HepG2 (cell line): ENCODE measurements around the gene HS6ST2. TPM values are rescaled to one million over a fixed set of nuclear protein-coding genes. Genes with fewer than 3 reads are reported as not detected.
A peak's percentile ranks its signal among the peaks of the same experiment; 100 is the strongest.

Source experiments
- ATAC-seq: fragments of 200-7000 bp; cut with Tn5 transposase; 3 replicates; pipeline ENCODE4 v1.9.1; 2020; ENCODE audit warnings: mild to moderate bottlenecking, moderate library complexity
- BruUV-seq: library from RNA; stranded (reverse); fragments of 400-500 nt; replicated peaks from 2 replicates; lab custom pipeline; 2021; lab: Mats Ljungman, UMichigan
- CTCF ChIA-PET: fragments of 300-600 bp; formaldehyde crosslinking; extraction: SDS; loops from one replicate; lab custom pipeline; 2021; ENCODE audit warnings: low total read pairs, inconsistent platforms, low intra/inter-chr PET ratio; lab: Yijun Ruan, JAX
- POLR2A ChIA-PET: fragments of 350-600 bp; sonication (Branson Sonifier 250); formaldehyde crosslinking; loops from one replicate; lab custom pipeline; 2020; ENCODE audit warnings: antibody characterized with exemption, inconsistent platforms; lab: Yijun Ruan, JAX
- DNase-seq: peaks from one replicate; pipeline ENCODE4 v3.0.0-alpha.2; 2015; ENCODE audit warnings: low spot score
- FAIRE-seq: peaks from 3 replicates; lab custom pipeline; 2011; peaks lifted over from hg19 to GRCh38; lab: Jason Lieb, UNC
- H2AFZ ChIP-seq: one replicate; pipeline ENCODE4 v1.6.1; 2011; ENCODE audit warnings: low read length, inconsistent platforms
- H3K27ac ChIP-seq: fragments of 300-600 bp; 3 replicates; pipeline ENCODE4 v1.8.0; 2011; ENCODE audit warnings: mixed run types, mild to moderate bottlenecking, mixed read lengths, low read length, inconsistent platforms; ENCODE audit not compliant: insufficient read depth; ENCODE audit errors: extremely low read length
- H3K27me3 ChIP-seq, 2 experiments: fragments of 200-600 bp in 1 of 2; 2 replicates in 1 of 2; 3 replicates in 1 of 2; pipeline versions ENCODE4 v1.6.0 to v1.8.0; 2011; ENCODE audit warnings: low read length in 2 of 2, mild to moderate bottlenecking in 2 of 2, moderate library complexity in 2 of 2, inconsistent platforms in 1 of 2; ENCODE audit not compliant: insufficient read depth in 2 of 2, control insufficient read depth in 1 of 2
- H3K36me3 ChIP-seq, 2 experiments: fragments of 200-600 bp in 1 of 2; replicated peaks in 1 of 2; 2 replicates in 1 of 2; 3 replicates in 1 of 2; pipeline versions ENCODE4 v1.5.1 to v1.8.0; 2011; ENCODE audit warnings: low read length in 2 of 2, inconsistent platforms in 1 of 2; ENCODE audit not compliant: insufficient read depth in 2 of 2, control insufficient read depth in 1 of 2
- H3K4me1 ChIP-seq: 2 replicates; pipeline ENCODE4 v1.5.1; 2012; ENCODE audit warnings: low read length, inconsistent platforms; ENCODE audit not compliant: insufficient read depth
- H3K4me2 ChIP-seq: 2 replicates; pipeline ENCODE4 v1.6.0; 2011; ENCODE audit warnings: low read depth, low read length, inconsistent platforms
- H3K4me3 ChIP-seq, 3 experiments: fragments of 200-600 bp in 1 of 3; sonication (generic), shearing (Covaris generic) in 1 of 3; replicated peaks in 1 of 3; 2 replicates each; pipeline ENCODE4 v1.5.1; 2011 to 2016; ENCODE audit warnings: low read length in 3 of 3, inconsistent platforms in 2 of 3, low read depth in 2 of 3, mild to moderate bottlenecking in 2 of 3, control low read depth in 1 of 3, mixed read lengths in 1 of 3; ENCODE audit not compliant: insufficient read depth in 1 of 3
- H3K79me2 ChIP-seq: one replicate; pipeline ENCODE4 v1.6.1; 2011; ENCODE audit warnings: low read length, inconsistent platforms; ENCODE audit not compliant: insufficient read depth
- H3K9ac ChIP-seq: 2 replicates; pipeline ENCODE4 v1.6.0; 2011; ENCODE audit warnings: mild to moderate bottlenecking, low read depth, low read length, inconsistent platforms; ENCODE audit not compliant: insufficient read depth
- H3K9me3 ChIP-seq: 2 replicates; pipeline ENCODE4 v1.5.1; 2012; ENCODE audit warnings: mild to moderate bottlenecking, low read length
- H4K20me1 ChIP-seq: 2 replicates; pipeline ENCODE4 v1.6.0; 2011; ENCODE audit warnings: inconsistent platforms, mild to moderate bottlenecking, low read length, moderate library complexity; ENCODE audit not compliant: insufficient read depth
- BORCS8-MEF2B ChIP-seq: sonication (generic); formaldehyde crosslinking; IDR thresholded peaks from 2 replicates; pipeline ENCODE4 v1.8.0; 2022; ENCODE audit warnings: mild to moderate bottlenecking, missing genetic modification reagents
- WGBS: methylation state at CpG from one replicate; pipeline ENCODE4 v1.1.6; 2017; ENCODE audit warnings: low lambda C conversion rate; 5-methylcytosine and 5-hydroxymethylcytosine counted together
- in situ Hi-C: cut with HindIII; loops from 2 replicates; pipeline ENCODE4 v1.10.0; 2017; ENCODE audit warnings: low pct_unique_long_range_greater_than_20kb; ENCODE audit not compliant: extremely low pct_ligation_motif_present
- intact Hi-C: fragments of 100-400 bp; cut with micrococcal nuclease; formaldehyde crosslinking; loops from one replicate; pipeline ENCODE4 v1.10.0; 2022; ENCODE audit not compliant: unreplicated experiment
- polyA plus RNA-seq, 8 experiments: library from polyadenylated mRNA; depleted of rRNA in 3 of 8; stranded (reverse) in 7 of 8; unstranded in 1 of 8; fragments of >200 nt; fragmentation: Illumina TruSeq in 4 of 8; extraction: Trizol in 4 of 8; gene quantifications; 2 replicates each; pipeline versions ENCODE4 v1.2.1 to v1.2.3, GENCODE V29; 2011 to 2016; ENCODE audit warnings: low read depth in 4 of 8, missing spikeins in 1 of 8, mixed read lengths in 1 of 8; ENCODE audit not compliant: insufficient read depth in 1 of 8
- total RNA-seq, 5 experiments: library from RNA; depleted of rRNA; stranded (reverse); fragments of >200 nt; fragmentation: Illumina TruSeq; extraction: Trizol; gene quantifications; 2 replicates each; pipeline ENCODE4 v1.2.3, GENCODE V29; 2016; ENCODE audit warnings: low read depth in 1 of 5
- TF ChIP-seq, protein P1 (sequence below), 2 experiments: IDR thresholded peaks; 2 replicates each; pipeline ENCODE4 v1.6.1; 2011 to 2012; ENCODE audit warnings: low read length in 2 of 2, borderline replicate concordance in 1 of 2, low read depth in 1 of 2, mild to moderate bottlenecking in 1 of 2, moderate library complexity in 1 of 2
- TF ChIP-seq, protein P2 (sequence below): sonication (generic); formaldehyde crosslinking; IDR thresholded peaks from 2 replicates; pipeline ENCODE4 v1.8.0; 2022; ENCODE audit warnings: missing genetic modification reagents, mild to moderate bottlenecking, moderate library complexity, borderline replicate concordance

HS6ST2 gene
- total and polyA plus RNA-seq, 2 of the 13 experiments (the other 11 are each of a cell fraction or from before 2014, with no cell fraction given), result 0.05 TPM; not detected in 1

DNA sequence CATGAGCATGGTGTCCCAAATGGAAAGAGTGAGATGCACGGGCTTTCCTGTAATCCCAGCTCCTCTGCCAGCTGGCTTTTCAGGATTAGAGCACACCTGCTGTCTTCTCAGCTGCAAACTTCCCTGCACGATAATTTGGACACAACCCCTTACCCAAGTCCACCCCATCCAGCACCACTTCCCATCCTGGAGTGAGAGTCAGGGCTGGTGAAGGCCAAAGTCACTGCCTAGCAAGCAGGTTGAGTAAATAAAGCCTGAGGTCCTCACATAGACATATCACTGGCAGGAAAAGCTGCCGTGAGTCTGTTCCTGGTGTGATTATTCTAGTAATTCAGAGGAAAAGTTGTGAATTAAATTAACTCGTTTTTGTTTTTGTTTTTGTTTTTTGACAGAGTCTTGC is 355.7 kb downstream of the HS6ST2 start (continued):
- TF ChIP-seq, protein P1, sequence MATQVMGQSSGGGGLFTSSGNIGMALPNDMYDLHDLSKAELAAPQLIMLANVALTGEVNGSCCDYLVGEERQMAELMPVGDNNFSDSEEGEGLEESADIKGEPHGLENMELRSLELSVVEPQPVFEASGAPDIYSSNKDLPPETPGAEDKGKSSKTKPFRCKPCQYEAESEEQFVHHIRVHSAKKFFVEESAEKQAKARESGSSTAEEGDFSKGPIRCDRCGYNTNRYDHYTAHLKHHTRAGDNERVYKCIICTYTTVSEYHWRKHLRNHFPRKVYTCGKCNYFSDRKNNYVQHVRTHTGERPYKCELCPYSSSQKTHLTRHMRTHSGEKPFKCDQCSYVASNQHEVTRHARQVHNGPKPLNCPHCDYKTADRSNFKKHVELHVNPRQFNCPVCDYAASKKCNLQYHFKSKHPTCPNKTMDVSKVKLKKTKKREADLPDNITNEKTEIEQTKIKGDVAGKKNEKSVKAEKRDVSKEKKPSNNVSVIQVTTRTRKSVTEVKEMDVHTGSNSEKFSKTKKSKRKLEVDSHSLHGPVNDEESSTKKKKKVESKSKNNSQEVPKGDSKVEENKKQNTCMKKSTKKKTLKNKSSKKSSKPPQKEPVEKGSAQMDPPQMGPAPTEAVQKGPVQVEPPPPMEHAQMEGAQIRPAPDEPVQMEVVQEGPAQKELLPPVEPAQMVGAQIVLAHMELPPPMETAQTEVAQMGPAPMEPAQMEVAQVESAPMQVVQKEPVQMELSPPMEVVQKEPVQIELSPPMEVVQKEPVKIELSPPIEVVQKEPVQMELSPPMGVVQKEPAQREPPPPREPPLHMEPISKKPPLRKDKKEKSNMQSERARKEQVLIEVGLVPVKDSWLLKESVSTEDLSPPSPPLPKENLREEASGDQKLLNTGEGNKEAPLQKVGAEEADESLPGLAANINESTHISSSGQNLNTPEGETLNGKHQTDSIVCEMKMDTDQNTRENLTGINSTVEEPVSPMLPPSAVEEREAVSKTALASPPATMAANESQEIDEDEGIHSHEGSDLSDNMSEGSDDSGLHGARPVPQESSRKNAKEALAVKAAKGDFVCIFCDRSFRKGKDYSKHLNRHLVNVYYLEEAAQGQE (IDR thresholded peaks at IDR 0.05; ENCODE audit: borderline replicate concordance in 1 of 2, low read depth in 1 of 2, low read length in 2 of 2), result no peak
- TF ChIP-seq, protein P2, sequence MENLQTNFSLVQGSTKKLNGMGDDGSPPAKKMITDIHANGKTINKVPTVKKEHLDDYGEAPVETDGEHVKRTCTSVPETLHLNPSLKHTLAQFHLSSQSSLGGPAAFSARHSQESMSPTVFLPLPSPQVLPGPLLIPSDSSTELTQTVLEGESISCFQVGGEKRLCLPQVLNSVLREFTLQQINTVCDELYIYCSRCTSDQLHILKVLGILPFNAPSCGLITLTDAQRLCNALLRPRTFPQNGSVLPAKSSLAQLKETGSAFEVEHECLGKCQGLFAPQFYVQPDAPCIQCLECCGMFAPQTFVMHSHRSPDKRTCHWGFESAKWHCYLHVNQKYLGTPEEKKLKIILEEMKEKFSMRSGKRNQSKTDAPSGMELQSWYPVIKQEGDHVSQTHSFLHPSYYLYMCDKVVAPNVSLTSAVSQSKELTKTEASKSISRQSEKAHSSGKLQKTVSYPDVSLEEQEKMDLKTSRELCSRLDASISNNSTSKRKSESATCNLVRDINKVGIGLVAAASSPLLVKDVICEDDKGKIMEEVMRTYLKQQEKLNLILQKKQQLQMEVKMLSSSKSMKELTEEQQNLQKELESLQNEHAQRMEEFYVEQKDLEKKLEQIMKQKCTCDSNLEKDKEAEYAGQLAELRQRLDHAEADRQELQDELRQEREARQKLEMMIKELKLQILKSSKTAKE, result peak; percentile 64

DNA sequence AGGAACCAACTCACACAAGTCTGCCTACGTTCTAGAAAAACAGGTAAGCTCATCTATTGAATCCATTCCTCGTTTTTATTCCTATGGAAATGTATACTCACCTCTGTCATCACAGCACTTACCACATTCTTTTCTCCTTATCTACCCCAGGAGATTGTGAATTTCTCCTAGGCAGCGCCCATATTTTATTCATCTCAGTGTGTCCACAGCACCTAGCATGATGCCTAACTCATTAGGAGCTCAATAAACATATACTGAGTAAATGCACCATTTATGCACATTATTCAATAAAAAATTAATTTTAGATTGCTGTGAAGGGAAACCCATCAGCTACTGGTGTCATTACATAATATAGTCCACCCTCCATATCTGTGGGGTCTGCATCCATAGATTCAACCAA is 363.4 kb downstream of the HS6ST2 start:
- Histone ChIP-seq H3K27me3 (no peaks in the 10 kb centered on the region), H3K4me2 (no peak overlapping the region), H3K27ac (no peak overlapping the region), H3K9ac (no peak overlapping the region), H2AFZ (no peak overlapping the region), H3K4me3 (no peak overlapping the region), H3K9me3 (no peaks in the 10 kb centered on the region), H3K79me2 (no peaks in the 10 kb centered on the region), H4K20me1 (no peaks in the 10 kb centered on the region), H3K4me1 (peaks cover 58% of the 10 kb centered on the region), H3K36me3 (no peaks in the 10 kb centered on the region)
- intact Hi-C loops (loop anchor here (5.0 kb wide), 1 partner anchor 183 kb away; no protein-coding TSS in a partner anchor), in situ Hi-C loops (loop anchor here (5.0 kb wide), 1 partner anchor 103 kb away; no protein-coding TSS in a partner anchor)
- no peak for ATAC-seq
- no peak for FAIRE-seq
- DNase-seq, result no peak
- TF ChIP-seq BORCS8-MEF2B (CRISPR knock-in tag), result no peak
- 97% methylated on average over 3 of the region's 3 CpGs for WGBS
- ChIA-PET POLR2A (interaction anchor here (0.9 to 1.4 kb wide), 2 partner anchors 107 to 182 kb away, joined by 3 to 4 read pairs; no protein-coding TSS in a partner anchor), CTCF (no interaction called here)
- no TSS peak for BruUV-seq
